OCI-LY7 (cell line): ENCODE data around the gene ARHGEF4.

Source experiments
- EZH2phosphoT487 ChIP-seq: fragments of 200-600 bp; sonication (generic); IDR thresholded peaks from 2 replicates; pipeline ENCODE4 v1.6.1; 2018; ENCODE audit warnings: low read depth, borderline replicate concordance, mild to moderate bottlenecking, mixed run types, antibody characterized with exemption, low read length, moderate library complexity, mixed read lengths
- TF ChIP-seq, protein P1 (sequence below): fragments of 200-600 bp; sonication (generic); conservative IDR thresholded peaks from 2 replicates; pipeline ENCODE4 v1.5.1; 2014; ENCODE audit warnings: mild to moderate bottlenecking, antibody characterized with exemption, low read length, moderate library complexity, mixed read lengths

DNA sequence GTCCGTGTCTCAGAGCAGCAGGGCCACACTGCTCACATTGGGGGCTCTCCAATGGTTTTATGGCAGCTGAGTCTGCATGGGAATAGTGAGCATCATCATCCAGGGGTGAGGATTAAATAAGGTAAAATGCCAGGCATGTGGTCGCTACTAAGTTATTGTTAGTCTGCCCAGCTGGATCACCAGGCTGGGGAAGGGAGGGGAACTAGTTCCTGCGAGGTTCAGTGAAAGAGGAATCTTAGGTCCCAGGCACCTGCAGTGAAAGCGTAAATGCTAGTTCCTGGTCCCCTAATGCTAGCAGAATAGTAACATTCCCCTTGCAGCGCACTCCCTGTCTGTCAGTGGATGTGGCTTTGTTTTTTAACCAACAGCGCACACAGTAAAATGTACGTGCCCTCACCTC lies 60.1 kb downstream of the ARHGEF4 start:
- TF ChIP-seq, protein P1, sequence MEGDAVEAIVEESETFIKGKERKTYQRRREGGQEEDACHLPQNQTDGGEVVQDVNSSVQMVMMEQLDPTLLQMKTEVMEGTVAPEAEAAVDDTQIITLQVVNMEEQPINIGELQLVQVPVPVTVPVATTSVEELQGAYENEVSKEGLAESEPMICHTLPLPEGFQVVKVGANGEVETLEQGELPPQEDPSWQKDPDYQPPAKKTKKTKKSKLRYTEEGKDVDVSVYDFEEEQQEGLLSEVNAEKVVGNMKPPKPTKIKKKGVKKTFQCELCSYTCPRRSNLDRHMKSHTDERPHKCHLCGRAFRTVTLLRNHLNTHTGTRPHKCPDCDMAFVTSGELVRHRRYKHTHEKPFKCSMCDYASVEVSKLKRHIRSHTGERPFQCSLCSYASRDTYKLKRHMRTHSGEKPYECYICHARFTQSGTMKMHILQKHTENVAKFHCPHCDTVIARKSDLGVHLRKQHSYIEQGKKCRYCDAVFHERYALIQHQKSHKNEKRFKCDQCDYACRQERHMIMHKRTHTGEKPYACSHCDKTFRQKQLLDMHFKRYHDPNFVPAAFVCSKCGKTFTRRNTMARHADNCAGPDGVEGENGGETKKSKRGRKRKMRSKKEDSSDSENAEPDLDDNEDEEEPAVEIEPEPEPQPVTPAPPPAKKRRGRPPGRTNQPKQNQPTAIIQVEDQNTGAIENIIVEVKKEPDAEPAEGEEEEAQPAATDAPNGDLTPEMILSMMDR, result no peak
- TF ChIP-seq EZH2phosphoT487, result no peak
